HG03442 (cell line): ENCODE results near the gene CFAP46.
"Not testable (repeated sequence)": the region's sequence is repeated elsewhere in the genome, so short reads cannot be mapped to it uniquely, and the experiment has no call there.

Experiments
- ATAC-seq: cut with Tn5 transposase; IDR thresholded peaks from one replicate; pipeline ENCODE4 v1.9.1; 2021; ENCODE audit warnings: mild to moderate bottlenecking, moderate library complexity; ENCODE audit not compliant: unreplicated experiment

Gene CFAP46

GRCh38 chr10:132929480-132929879 lies 12.9 kb downstream of the CFAP46 start:
- no peak for ATAC-seq

- ATAC-seq, result no peak
Observed at GRCh38 chr10:132928261-132928660, 14.1 kb downstream of the CFAP46 start.

- no peak for ATAC-seq
Observed at GRCh38 chr10:132927824-132928223, 14.5 kb downstream of the CFAP46 start.

GRCh38 chr10:132926777-132927650 lies 15.4 kb downstream of the CFAP46 start:
- no peak for ATAC-seq

- ATAC-seq, result no peak
Observed at GRCh38 chr10:132926070-132926469, 16.3 kb downstream of the CFAP46 start.

GRCh38 chr10:132925614-132926013 lies 16.8 kb downstream of the CFAP46 start:
- ATAC-seq, result no peak

- no peak for ATAC-seq
Observed at GRCh38 chr10:132925071-132925561, 17.3 kb downstream of the CFAP46 start.

- no peak for ATAC-seq
Observed at GRCh38 chr10:132924046-132924952, 18.1 kb downstream of the CFAP46 start.

- not testable (repeated sequence) for ATAC-seq
Observed at GRCh38 chr10:132923384-132923783, 19.0 kb downstream of the CFAP46 start.

GRCh38 chr10:132922872-132923271 lies 19.5 kb downstream of the CFAP46 start:
- no peak for ATAC-seq

- ATAC-seq, result no peak
Observed at GRCh38 chr10:132921818-132922807, 20.3 kb downstream of the CFAP46 start.

- ATAC-seq, result no peak
Observed at GRCh38 chr10:132921086-132921485, 21.3 kb downstream of the CFAP46 start.

GRCh38 chr10:132920101-132920925 lies 22.1 kb downstream of the CFAP46 start:
- no peak for ATAC-seq

GRCh38 chr10:132919374-132920100 lies 22.8 kb downstream of the CFAP46 start:
- no peak for ATAC-seq

GRCh38 chr10:132918617-132919373 lies 23.6 kb downstream of the CFAP46 start:
- no peak for ATAC-seq

- no peak for ATAC-seq
Observed at GRCh38 chr10:132918264-132918616, 24.1 kb downstream of the CFAP46 start.

GRCh38 chr10:132916956-132917666 lies 25.3 kb downstream of the CFAP46 start:
- ATAC-seq, result no peak
